ENCODE results near the gene FCGR2B.
"Not testable (repeated sequence)": the region's sequence is repeated elsewhere in the genome, so short reads cannot be mapped to it uniquely, and the experiment has no call there.

- not testable (repeated sequence) for TF ChIP-seq CTCF, POLR2A (IDR thresholded peaks at IDR 0.05)
Measured at GRCh38 chr1:161725258-161725907, 62.4 kb downstream of the FCGR2B start.

Data from suprapubic skin (tissue), 3 donors.